Endodermal cell (in vitro differentiated cells): Measurements from ENCODE around the gene UTS2B. TPM values are rescaled to one million over a fixed set of nuclear protein-coding genes. Genes with fewer than 3 reads are reported as not detected.

Experiments
- DNase-seq: peaks from one replicate; pipeline ENCODE4 v3.0.0-alpha.2; 2017
- H3K27ac ChIP-seq: 2 replicates; pipeline ENCODE4 v1.5.1; 2013; ENCODE audit warnings: mild to moderate bottlenecking, low read depth, low read length, moderate library complexity
- H3K27me3 ChIP-seq: 2 replicates; pipeline ENCODE4 v1.6.1; 2013; ENCODE audit warnings: mild to moderate bottlenecking, low read length, moderate library complexity; ENCODE audit not compliant: insufficient read depth, control insufficient read depth, poor library complexity, severe bottlenecking
- H3K36me3 ChIP-seq: 2 replicates; pipeline ENCODE4 v1.7.0; 2013; ENCODE audit warnings: mild to moderate bottlenecking, low read length, moderate library complexity; ENCODE audit not compliant: control insufficient read depth, insufficient read depth
- H3K4me1 ChIP-seq: one replicate; pipeline ENCODE4 v1.7.0; 2013; ENCODE audit warnings: low read length; ENCODE audit not compliant: control insufficient read depth, insufficient read depth
- H3K4me3 ChIP-seq: 2 replicates; pipeline ENCODE4 v1.5.1; 2013; ENCODE audit warnings: mild to moderate bottlenecking, low read length, moderate library complexity
- H3K9ac ChIP-seq: 2 replicates; pipeline ENCODE4 v1.6.1; 2013; ENCODE audit warnings: mild to moderate bottlenecking, low read length, moderate library complexity; ENCODE audit not compliant: poor library complexity, severe bottlenecking; ENCODE audit errors: extremely low read depth
- H3K9me3 ChIP-seq: 2 replicates; pipeline ENCODE4 v1.6.1; 2013; ENCODE audit warnings: mild to moderate bottlenecking, low read length, moderate library complexity; ENCODE audit not compliant: control insufficient read depth
- H3K27ac Mint-ChIP-seq: 2 replicates; pipeline ENCODE4 v1.8.0; 2020; ENCODE audit warnings: mixed read lengths
- H3K27me3 Mint-ChIP-seq: 2 replicates; pipeline ENCODE4 v1.8.0; 2021; ENCODE audit warnings: mild to moderate bottlenecking, mixed read lengths; ENCODE audit not compliant: insufficient read depth
- H3K36me3 Mint-ChIP-seq: 2 replicates; pipeline ENCODE4 v1.8.0; 2020; ENCODE audit warnings: low read depth, mixed read lengths
- H3K4me1 Mint-ChIP-seq: 2 replicates; pipeline ENCODE4 v1.8.0; 2020; ENCODE audit warnings: mixed read lengths
- H3K4me3 Mint-ChIP-seq: 2 replicates; pipeline ENCODE4 v1.8.0; 2020; ENCODE audit warnings: mild to moderate bottlenecking, moderate library complexity, mixed read lengths
- H3K9me3 Mint-ChIP-seq: 2 replicates; pipeline ENCODE4 v1.8.0; 2020; ENCODE audit warnings: mild to moderate bottlenecking, mixed read lengths
- CTCF ChIP-seq: fragments of 200-600 bp; sonication (generic); conservative IDR thresholded peaks from 2 replicates; pipeline ENCODE4 v1.5.0; 2021; ENCODE audit warnings: antibody characterized with exemption, mild to moderate bottlenecking
- WGBS, 2 experiments: methylation state at CpG; one replicate each; pipeline versions ENCODE4 v1.1.5 to v1.1.7; 2013; ENCODE audit warnings: missing lambda C conversion rate in 2 of 2, mixed read lengths in 1 of 2; ENCODE audit not compliant: insufficient coverage in 1 of 2, insufficient read length in 1 of 2; 5-methylcytosine and 5-hydroxymethylcytosine counted together
- total RNA-seq, 2 donors: library from RNA; stranded (reverse); fragmentation: NEBNext Ultra II Directional in 1 of 2; extraction: Animal tissue kit (Norgen Biotek cat#: 25700) in 1 of 2; gene quantifications; 2 replicates in 1 of 2; 3 replicates in 1 of 2; pipeline ENCODE4 v1.2.1, GENCODE V29; 2021

UTS2B gene
- total RNA-seq, 2 donors from 2014 or later, result 0.90 TPM; not detected in 1

- 83 to 100% methylated on average over 4 to 5 of the region's 5 CpGs for WGBS, 2 experiments
- no peaks in the 10 kb centered on the region for H3K9me3 Mint-ChIP-seq
- Histone ChIP-seq H3K9me3 (no peaks in the 10 kb centered on the region), H3K27ac (no peak overlapping the region), H3K9ac (no peak overlapping the region), H3K4me1 (no peaks in the 10 kb centered on the region), H3K36me3 (no peaks in the 10 kb centered on the region), H3K27me3 (no peaks in the 10 kb centered on the region), H3K4me3 (no peak overlapping the region)
- peaks cover 34% of the 10 kb centered on the region for H3K4me1 Mint-ChIP-seq
- peak overlapping the region; percentile 69 for H3K27ac Mint-ChIP-seq
- DNase-seq, result no peak
- no peaks in the 10 kb centered on the region for H3K27me3 Mint-ChIP-seq
- no peak for TF ChIP-seq CTCF
- H3K36me3 Mint-ChIP-seq, result no peaks in the 10 kb centered on the region
- no peak overlapping the region for H3K4me3 Mint-ChIP-seq
Measured at GRCh38 chr3:191350396-191351090, 20.2 kb upstream of the UTS2B start.

- no peak overlapping the region for H3K9ac ChIP-seq
- Mint-ChIP-seq H3K27ac (peak overlapping the region; percentile 19), H3K9me3 (no peaks in the 10 kb centered on the region), H3K4me1 (peaks cover 36% of the 10 kb centered on the region), H3K36me3 (no peaks in the 10 kb centered on the region), H3K27me3 (no peaks in the 10 kb centered on the region), H3K4me3 (no peak overlapping the region)
- TF ChIP-seq CTCF, result no peak
- no peak overlapping the region for H3K4me3 ChIP-seq
- no peak for DNase-seq
- H3K36me3 ChIP-seq, result no peaks in the 10 kb centered on the region
- H3K27ac ChIP-seq, result no peak overlapping the region
- H3K9me3 ChIP-seq, result no peaks in the 10 kb centered on the region
- H3K27me3 ChIP-seq, result no peaks in the 10 kb centered on the region
- 100% methylated on average over 1 of the region's 1 CpG; no CpG with 5 or more reads in 1 of the 2 experiments for WGBS, 2 experiments
- H3K4me1 ChIP-seq, result no peaks in the 10 kb centered on the region
Measured at GRCh38 chr3:191348098-191348497, 17.8 kb upstream of the UTS2B start.

GRCh38 chr3:191347228-191347627 lies 16.9 kb upstream of the UTS2B start:
- Mint-ChIP-seq H3K27ac (peak overlapping the region; percentile 30), H3K4me1 (peaks cover 42% of the 10 kb centered on the region), H3K9me3 (no peaks in the 10 kb centered on the region), H3K36me3 (no peaks in the 10 kb centered on the region), H3K4me3 (no peak overlapping the region), H3K27me3 (no peaks in the 10 kb centered on the region)
- Histone ChIP-seq H3K27ac (no peak overlapping the region), H3K4me3 (no peak overlapping the region), H3K9me3 (no peaks in the 10 kb centered on the region), H3K27me3 (no peaks in the 10 kb centered on the region), H3K9ac (no peak overlapping the region), H3K4me1 (no peaks in the 10 kb centered on the region), H3K36me3 (no peaks in the 10 kb centered on the region)
- WGBS, 2 experiments, result 50 to 86% methylated on average over 1 to 3 of the region's 3 CpGs
- DNase-seq, result no peak
- TF ChIP-seq CTCF, result no peak
